Lower lobe of right lung (tissue), 2 donors: ENCODE measurements around the gene CAMK2A. TPM values are rescaled to one million over a fixed set of nuclear protein-coding genes. Genes with fewer than 3 reads are reported as not detected.

Source experiments
- ATAC-seq, 2 donors: fragments of 200-7000 bp; cut with Tn5 transposase; one replicate each; pipeline ENCODE4 v1.9.1; 2020 to 2022; ENCODE audit warnings: mild to moderate bottlenecking in 2 of 2, moderate library complexity in 2 of 2
- DNase-seq: peaks from one replicate; pipeline ENCODE4 v3.0.0-alpha.2; 2020
- H3K27ac ChIP-seq: fragments of 200-600 bp; one replicate; pipeline ENCODE4 v1.8.0; 2022
- H3K27me3 ChIP-seq: fragments of 200-600 bp; one replicate; pipeline ENCODE4 v1.8.0; 2022; ENCODE audit warnings: low read depth
- H3K36me3 ChIP-seq: fragments of 200-600 bp; one replicate; pipeline ENCODE4 v1.8.0; 2022; ENCODE audit warnings: mild to moderate bottlenecking
- H3K4me1 ChIP-seq: fragments of 200-600 bp; one replicate; pipeline ENCODE4 v1.8.0; 2022
- H3K4me3 ChIP-seq: fragments of 200-600 bp; one replicate; pipeline ENCODE4 v1.8.0; 2022; ENCODE audit warnings: mild to moderate bottlenecking
- H3K9me3 ChIP-seq: fragments of 200-600 bp; one replicate; pipeline ENCODE4 v1.8.0; 2022
- intact Hi-C: fragments of 100-400 bp; cut with DNase I; formaldehyde crosslinking; loops from one replicate; pipeline ENCODE4 v1.11.0; 2022
- total RNA-seq: library from RNA; stranded (reverse); fragmentation: NEBNext Ultra II Directional; extraction: Animal tissue kit (Norgen Biotek cat#: 25700); gene quantifications from one replicate; pipeline ENCODE4 v1.2.1, GENCODE V29; 2021
- TF ChIP-seq, protein P1 (sequence below): fragments of 200-600 bp; IDR thresholded peaks from one replicate; pipeline ENCODE4 v1.8.0; 2022; ENCODE audit warnings: antibody characterized with exemption, mild to moderate bottlenecking
- donor health status: DM: no; HTN: yes; CAD: no; lungs with severe emphysema.

The CAMK2A gene
- total RNA-seq, 1 donor from 2014 or later = 1.3 TPM

DNA sequence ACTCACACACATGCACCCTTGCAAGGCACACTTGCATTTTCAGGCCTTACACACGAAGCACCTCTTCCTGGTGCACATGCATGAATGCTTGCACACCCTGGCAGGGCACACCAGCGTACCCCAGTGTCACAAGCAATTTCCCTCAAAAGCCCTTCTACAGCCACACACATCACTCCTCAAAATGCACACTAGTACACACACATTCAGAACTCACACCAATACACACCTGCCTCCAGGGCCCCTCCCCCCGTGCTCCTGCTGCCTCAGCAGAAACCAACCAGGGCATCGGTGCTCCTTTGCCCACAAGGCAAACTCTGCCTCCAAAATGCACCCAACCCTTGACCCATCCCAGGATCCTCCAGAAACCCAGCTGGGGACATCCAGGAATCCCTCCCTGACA lies 1.2 kb downstream of the CAMK2A start:
- DNase-seq (no peak), ATAC-seq (no peak)

DNA sequence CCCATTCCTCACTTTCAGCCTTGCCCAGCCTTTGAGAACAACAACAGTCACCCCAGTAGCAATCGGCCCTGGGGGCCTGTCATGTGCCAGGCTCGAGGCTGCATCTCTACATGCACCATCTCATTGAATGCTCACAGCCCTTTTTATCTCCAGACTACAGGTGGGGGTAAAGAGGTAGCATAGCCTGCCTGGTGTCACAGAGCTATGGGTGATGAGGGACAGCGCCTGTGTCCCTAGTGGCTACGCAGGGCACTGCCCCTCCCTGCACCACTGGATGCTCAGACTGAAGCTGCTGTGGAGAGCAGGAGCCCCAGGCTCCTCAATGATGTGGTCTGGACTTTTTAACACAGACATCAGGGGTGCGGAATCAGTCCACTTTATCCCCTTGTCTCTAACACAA lies 2.8 kb downstream of the CAMK2A start:
- Histone ChIP-seq H3K9me3 (no peaks in the 10 kb centered on the region), H3K4me1 (no peaks in the 10 kb centered on the region), H3K4me3 (no peak overlapping the region), H3K36me3 (no peaks in the 10 kb centered on the region), H3K27ac (no peak overlapping the region), H3K27me3 (peaks cover 5% of the 10 kb centered on the region)
- ATAC-seq (no peak), DNase-seq (no peak)
- TF ChIP-seq, protein P1, sequence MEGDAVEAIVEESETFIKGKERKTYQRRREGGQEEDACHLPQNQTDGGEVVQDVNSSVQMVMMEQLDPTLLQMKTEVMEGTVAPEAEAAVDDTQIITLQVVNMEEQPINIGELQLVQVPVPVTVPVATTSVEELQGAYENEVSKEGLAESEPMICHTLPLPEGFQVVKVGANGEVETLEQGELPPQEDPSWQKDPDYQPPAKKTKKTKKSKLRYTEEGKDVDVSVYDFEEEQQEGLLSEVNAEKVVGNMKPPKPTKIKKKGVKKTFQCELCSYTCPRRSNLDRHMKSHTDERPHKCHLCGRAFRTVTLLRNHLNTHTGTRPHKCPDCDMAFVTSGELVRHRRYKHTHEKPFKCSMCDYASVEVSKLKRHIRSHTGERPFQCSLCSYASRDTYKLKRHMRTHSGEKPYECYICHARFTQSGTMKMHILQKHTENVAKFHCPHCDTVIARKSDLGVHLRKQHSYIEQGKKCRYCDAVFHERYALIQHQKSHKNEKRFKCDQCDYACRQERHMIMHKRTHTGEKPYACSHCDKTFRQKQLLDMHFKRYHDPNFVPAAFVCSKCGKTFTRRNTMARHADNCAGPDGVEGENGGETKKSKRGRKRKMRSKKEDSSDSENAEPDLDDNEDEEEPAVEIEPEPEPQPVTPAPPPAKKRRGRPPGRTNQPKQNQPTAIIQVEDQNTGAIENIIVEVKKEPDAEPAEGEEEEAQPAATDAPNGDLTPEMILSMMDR = no peak
- intact Hi-C loops = no loop called here

More for the DNA sequence above, 1.2 kb downstream of the CAMK2A start:
- no peaks in the 10 kb centered on the region for H3K9me3 ChIP-seq
- no peak overlapping the region for H3K27ac ChIP-seq
- no peaks in the 10 kb centered on the region for H3K36me3 ChIP-seq
- intact Hi-C loops = no loop called here
- H3K4me3 ChIP-seq = no peak overlapping the region
- peaks cover 8% of the 10 kb centered on the region for H3K27me3 ChIP-seq
- TF ChIP-seq, protein P1 = no peak
- H3K4me1 ChIP-seq = no peaks in the 10 kb centered on the region

DNA sequence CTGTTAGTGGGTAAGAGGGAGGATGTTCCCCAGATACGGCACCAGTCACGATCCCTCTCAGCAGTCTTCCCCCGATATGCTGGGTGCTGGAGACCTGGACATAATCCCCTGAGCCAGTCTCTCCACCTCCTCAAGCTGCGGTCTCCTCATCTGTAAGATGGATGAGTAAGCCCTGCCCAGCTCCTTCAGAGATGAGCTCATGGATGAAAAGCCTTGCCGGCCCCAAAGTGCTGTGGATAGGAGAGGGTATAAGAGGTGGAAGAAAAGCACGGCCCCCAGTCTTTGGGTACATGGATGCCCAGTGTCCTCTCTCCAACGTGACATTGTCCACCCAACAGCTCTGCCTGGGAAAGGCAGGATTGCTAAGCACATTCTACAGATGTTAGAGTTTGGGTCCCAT lies 4.5 kb downstream of the CAMK2A start:
- TF ChIP-seq, protein P1 = no peak
- Histone ChIP-seq H3K4me1 (no peaks in the 10 kb centered on the region), H3K9me3 (no peaks in the 10 kb centered on the region), H3K4me3 (no peak overlapping the region), H3K27ac (no peak overlapping the region), H3K36me3 (no peaks in the 10 kb centered on the region), H3K27me3 (no peaks in the 10 kb centered on the region)
- no peak for DNase-seq
- intact Hi-C loops = no loop called here
- no peak for ATAC-seq

DNA sequence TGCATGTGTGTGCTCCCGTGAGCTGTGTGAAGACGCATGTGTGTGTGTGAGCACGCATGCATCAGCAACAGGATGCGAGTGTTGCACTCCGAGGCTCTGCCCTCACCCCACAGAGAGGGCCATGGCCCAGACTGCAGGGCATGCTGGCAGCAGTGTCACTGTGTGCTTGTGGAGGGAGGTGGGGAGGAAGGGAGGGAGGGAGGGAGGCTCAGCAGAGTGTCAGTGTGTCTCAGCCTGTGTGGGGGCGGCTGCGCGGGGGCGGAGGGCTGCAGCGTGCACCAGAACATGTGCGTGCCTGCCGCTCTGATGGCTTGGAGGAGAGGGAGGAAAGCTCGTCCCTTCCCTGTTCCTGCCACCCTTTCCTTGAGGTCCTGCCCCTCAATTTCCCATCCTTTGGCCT lies 5.3 kb downstream of the CAMK2A start:
- intact Hi-C loops = no loop called here
- Histone ChIP-seq H3K27me3 (no peaks in the 10 kb centered on the region), H3K9me3 (no peaks in the 10 kb centered on the region), H3K4me3 (no peak overlapping the region), H3K36me3 (no peaks in the 10 kb centered on the region), H3K4me1 (no peaks in the 10 kb centered on the region), H3K27ac (no peak overlapping the region)
- ATAC-seq = no peak
- DNase-seq = no peak
- TF ChIP-seq, protein P1 = no peak

DNA sequence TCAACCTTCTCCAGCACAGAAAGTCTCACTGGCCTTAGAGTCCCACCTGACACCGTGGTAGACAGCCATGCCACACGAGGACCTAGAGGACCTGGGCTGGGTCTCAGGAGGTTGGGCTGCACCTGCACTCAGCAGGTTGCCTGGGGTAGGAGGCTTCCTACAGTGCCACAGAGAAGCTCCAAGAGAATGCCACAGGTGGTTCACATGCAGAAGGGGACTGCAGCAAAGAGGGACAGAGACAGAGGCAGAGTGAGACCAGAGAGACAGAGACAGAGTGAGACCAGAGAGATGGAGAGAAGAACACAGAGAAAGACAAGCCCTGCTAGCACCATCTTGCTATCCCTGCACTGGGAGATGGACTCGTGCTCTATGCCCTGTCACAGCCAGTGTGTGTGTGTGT lies 5.7 kb downstream of the CAMK2A start:
- DNase-seq (no peak), ATAC-seq (no peak)
- TF ChIP-seq, protein P1 = no peak
- intact Hi-C loops = no loop called here
- H3K36me3 ChIP-seq = no peaks in the 10 kb centered on the region
- H3K4me3 ChIP-seq = no peak overlapping the region
- H3K27ac ChIP-seq = no peak overlapping the region
- no peaks in the 10 kb centered on the region for H3K27me3 ChIP-seq
- no peaks in the 10 kb centered on the region for H3K9me3 ChIP-seq
- no peaks in the 10 kb centered on the region for H3K4me1 ChIP-seq

DNA sequence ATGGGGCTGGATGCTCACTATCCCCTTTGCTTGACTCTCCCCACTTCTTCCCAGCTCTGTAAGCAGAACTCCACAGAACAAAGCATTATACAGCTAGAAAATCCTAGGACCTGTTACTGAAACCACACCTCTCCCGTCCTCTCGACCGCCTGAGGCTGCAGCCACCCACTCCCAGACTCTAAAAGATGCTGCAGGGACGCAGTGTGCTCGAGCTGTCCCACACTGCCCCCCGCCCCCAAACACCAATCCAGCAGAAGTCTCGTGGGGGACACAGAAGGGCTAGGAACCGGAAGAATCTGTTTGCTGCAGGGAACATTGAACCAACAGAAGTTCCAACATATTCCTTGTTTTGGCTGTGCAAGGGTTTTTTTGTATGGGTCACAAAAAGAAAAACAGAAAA lies 7.6 kb downstream of the CAMK2A start:
- DNase-seq = no peak
- Histone ChIP-seq H3K27me3 (no peaks in the 10 kb centered on the region), H3K4me1 (no peaks in the 10 kb centered on the region), H3K4me3 (no peak overlapping the region), H3K9me3 (no peaks in the 10 kb centered on the region), H3K36me3 (no peaks in the 10 kb centered on the region), H3K27ac (no peak overlapping the region)
- ATAC-seq = no peak
- TF ChIP-seq, protein P1 = no peak
- intact Hi-C loops = no loop called here
